B cell (primary cell): Measurements from ENCODE around the gene RABGAP1.

ENCODE experiments used
- EZH2 ChIP-seq: IDR thresholded peaks from 2 replicates; pipeline ENCODE4 v1.6.1; 2012; ENCODE audit warnings: borderline replicate concordance, low read depth, mild to moderate bottlenecking, moderate library complexity, low read length; ENCODE audit not compliant: insufficient read depth, poor library complexity, severe bottlenecking
- TF ChIP-seq, protein P1 (sequence below): fragments of 200-600 bp; IDR thresholded peaks from one replicate; pipeline ENCODE4 v1.8.0; 2022; ENCODE audit warnings: antibody characterized with exemption, mild to moderate bottlenecking

DNA sequence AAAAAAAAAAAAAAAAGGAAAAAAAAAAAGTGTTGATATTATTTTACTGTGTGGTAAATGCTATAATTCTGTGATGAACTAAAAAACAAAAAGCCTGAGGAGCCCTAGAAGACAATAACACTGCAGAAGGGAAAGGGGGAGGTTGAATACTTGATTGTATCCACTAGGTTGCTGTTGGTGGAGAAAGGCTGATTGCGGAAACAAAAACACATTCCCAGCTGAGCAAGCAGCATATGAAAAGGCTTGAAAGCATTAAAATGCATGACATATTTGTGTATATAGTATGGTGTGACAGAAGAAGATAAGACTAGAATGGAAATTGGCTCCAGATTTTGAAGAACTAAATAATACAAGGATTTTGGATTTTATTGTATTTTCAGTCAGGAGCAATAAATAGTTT lies 8.9 kb downstream of the RABGAP1 start:
- TF ChIP-seq, protein P1, sequence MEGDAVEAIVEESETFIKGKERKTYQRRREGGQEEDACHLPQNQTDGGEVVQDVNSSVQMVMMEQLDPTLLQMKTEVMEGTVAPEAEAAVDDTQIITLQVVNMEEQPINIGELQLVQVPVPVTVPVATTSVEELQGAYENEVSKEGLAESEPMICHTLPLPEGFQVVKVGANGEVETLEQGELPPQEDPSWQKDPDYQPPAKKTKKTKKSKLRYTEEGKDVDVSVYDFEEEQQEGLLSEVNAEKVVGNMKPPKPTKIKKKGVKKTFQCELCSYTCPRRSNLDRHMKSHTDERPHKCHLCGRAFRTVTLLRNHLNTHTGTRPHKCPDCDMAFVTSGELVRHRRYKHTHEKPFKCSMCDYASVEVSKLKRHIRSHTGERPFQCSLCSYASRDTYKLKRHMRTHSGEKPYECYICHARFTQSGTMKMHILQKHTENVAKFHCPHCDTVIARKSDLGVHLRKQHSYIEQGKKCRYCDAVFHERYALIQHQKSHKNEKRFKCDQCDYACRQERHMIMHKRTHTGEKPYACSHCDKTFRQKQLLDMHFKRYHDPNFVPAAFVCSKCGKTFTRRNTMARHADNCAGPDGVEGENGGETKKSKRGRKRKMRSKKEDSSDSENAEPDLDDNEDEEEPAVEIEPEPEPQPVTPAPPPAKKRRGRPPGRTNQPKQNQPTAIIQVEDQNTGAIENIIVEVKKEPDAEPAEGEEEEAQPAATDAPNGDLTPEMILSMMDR = no peak
- TF ChIP-seq EZH2 = no peak
